Measurements from ENCODE around the gene CAB39L.
"Not testable (repeated sequence)": the region's sequence is repeated elsewhere in the genome, so short reads cannot be mapped to it uniquely, and the experiment has no call there.

The CAB39L gene

DNA sequence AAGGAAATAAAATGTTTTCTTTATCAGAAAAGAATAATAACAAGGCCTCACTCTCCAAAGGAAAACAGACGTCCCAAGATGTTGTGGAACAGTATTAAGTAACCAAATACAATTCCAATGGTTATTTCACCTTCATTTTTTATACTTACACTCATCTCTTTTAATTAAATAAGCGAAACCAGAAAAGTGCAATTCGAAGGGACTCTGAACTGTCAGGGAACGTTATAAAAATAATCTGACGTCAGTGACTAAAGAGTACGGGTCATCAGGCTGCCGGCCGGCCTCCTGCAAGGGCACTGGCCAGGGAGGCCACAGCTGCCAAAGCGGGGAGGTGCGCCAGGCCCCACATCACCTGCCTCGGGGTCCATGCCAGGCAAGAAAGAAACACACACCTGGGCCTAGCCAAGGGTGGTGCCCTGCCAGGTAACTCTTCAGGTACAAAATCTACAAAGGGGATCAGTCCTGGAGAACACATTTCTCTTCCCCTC is 134.9 kb downstream of the CAB39L start:
- DNase-seq (ENCODE audit: low read depth) = no peak

DNA sequence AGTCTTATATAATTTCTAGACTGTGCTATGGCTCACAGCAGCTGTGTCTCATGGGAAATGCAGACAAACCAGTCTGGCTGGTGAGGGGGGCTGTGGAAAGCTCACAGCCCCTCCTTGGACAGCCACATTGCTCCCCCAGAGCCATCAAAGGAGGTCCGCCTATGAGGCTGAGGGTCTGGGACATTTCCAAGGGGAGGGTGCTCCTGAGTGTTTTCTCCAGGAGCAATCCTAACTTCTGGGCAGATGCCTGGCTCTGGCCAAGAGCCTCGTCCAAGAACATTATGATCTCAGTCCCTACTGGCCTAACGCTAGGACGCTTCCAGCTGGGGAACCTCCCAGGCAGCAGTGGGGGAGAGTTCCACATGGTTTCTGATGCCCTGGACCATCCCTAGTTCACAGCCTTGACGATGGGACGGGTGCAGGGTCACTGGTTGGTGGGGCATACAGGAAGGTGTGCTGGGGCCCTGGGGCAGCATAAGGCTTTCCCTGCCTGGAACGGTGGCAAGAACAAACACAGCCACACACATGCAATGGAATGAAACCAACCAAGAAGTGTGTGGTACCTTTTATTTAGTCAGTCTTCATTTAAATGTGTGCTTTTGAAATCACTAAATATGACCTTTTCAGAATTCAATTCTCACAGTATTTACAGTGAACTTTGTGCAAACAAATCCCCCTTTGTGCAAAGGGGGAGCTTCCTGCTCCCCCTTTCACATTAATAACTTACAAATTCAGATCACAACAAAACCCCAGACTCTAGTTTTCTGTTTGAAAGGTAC is 135.6 kb downstream of the CAB39L start:
- DNase-seq (ENCODE audit: low read depth) = no peak

- DNase-seq (ENCODE audit: low read depth) = no peak
Measured at GRCh38 chr13:49307365-49307764, 136.5 kb downstream of the CAB39L start.

- DNase-seq (ENCODE audit: low read depth) = no peak
Measured at GRCh38 chr13:49305792-49306425, 138.0 kb downstream of the CAB39L start.

- no peak for DNase-seq (ENCODE audit: low read depth)
Measured at GRCh38 chr13:49304763-49305700, 138.8 kb downstream of the CAB39L start.

DNA sequence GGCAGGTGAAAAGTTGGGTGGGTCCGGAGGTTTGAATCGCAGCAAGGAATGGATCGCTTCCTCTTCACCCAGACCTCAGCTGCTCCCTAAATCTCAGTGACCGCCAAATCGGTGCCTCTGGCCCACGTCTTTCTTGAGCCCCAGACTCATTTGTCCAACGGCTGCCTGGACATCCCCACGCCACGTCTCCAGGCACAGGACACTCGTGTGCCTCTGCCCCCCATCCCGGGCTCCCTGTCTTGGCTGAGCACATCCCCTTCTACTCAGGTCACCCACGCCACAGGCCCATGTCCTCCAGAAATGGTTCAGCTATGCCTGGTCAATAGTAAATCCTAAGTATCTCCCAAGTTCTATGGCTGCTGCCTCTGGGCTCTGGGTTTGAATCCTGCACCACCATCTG is 139.5 kb downstream of the CAB39L start:
- DNase-seq (ENCODE audit: low read depth) = no peak

DNA sequence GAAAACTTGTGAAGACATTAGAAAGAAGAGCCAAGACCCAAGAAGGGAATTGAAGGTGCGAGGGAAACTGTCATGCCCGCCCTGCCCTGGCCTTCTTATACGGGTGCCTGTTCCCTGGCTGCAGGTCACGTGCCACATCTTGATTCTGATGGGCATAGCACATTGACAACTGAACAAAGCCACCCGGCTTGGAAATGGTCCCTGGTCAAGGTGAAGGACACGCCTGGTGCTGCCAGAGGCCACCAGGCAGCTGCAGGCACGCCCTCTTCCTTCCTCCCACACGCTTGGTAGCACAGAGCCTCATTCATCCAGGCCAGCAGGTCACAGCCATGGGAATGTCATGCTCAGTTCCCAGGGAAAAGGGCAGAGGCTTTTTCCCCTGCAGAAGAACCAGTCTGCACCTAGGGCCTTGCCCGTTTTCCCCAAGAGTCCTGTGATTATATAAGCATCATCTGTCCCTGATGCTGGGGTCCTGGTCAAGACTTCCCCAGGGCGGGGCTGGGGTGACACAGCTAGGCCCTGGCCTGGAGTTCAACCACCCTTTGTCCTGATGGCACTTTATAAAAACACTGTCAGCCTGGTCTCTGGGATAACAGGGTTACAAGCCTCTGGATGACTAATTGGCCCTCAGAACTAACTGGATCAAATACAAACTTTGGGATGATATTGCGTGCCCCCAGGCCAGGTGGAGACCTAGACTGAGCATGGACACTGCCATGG is 140.2 kb downstream of the CAB39L start:
- peak; percentile 13 for DNase-seq (ENCODE audit: low read depth)

- no peak for DNase-seq (ENCODE audit: low read depth)
Measured at GRCh38 chr13:49302817-49303216, 141.0 kb downstream of the CAB39L start.

DNA sequence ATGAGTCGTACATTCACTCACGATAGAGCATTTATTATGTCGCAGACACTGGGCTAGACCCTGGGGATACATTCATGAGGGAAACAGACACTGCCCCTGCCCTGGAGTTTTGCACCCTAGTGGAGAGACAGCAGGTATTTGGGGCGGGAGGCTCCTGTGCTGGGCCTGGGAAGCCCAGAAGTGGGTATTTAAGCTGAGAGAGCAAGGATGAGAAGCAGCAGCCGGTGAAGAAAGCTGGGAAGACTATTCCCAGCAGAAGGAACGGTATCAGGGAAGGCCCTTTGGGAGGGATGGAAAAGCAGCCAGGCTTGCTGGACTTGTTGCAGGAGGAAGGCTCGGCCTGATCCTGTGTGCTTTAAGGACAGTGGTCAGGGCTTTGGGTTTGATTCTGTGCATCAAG is 141.6 kb downstream of the CAB39L start:
- peak; percentile 5 for DNase-seq (ENCODE audit: low read depth)

- DNase-seq (ENCODE audit: low read depth) = peak; percentile 86
Measured at GRCh38 chr13:49300739-49301589, 142.9 kb downstream of the CAB39L start.

DNA sequence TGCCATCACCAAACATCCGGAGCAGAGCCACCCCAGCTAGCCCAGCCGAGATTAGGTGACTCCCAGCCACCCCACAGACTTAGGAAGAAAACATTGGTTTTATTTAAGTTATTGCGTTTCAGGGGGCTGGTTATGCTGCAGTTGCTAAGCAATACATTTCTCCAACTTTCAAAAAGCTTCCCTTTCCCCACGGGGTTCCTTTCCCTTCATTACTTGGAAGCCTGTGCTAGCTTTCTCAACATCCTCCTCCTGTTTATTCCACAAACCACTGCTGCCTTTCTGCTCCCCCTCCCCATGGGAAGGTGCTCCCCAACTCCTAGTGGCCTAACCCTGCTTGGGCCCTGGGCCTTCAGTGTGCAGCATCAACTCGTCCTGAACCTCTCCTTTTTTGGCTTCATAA is 143.6 kb downstream of the CAB39L start:
- no peak for DNase-seq (ENCODE audit: low read depth)

DNA sequence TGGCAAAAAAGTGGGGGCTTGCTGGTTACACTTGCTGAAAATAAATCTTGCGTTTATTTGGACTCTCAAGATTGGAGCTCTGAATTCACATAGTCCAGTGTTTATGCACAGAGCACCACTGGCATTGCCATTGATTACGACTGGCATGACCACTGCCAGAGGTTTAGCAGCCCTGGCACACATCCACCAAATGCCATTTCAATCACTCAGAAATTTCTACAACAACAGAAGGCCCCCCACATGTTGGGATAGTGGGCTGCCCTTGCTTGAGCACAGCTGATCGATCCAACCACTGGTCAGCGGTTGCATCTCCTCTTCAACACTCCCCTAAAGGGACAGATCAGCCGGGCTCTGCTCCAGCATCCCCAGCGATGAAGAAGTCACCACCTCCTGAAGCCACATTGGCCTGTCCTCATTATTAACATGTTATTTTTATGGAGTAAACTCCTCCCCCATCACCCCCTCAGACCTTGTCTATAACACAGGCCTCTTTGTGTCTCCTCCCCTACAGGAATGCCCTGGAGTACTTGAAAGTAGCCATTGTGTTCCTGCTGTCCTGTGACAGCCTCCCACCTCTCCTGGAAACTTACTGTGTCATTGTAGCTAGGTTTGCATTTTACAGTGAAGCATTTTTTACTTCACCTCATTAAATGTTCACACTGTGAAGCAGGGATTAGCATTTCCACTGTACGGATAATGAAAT is 144.8 kb downstream of the CAB39L start:
- DNase-seq (ENCODE audit: low read depth) = no peak

GRCh38 chr13:49298416-49298815 is 145.4 kb downstream of the CAB39L start:
- no peak for DNase-seq (ENCODE audit: low read depth)

DNA sequence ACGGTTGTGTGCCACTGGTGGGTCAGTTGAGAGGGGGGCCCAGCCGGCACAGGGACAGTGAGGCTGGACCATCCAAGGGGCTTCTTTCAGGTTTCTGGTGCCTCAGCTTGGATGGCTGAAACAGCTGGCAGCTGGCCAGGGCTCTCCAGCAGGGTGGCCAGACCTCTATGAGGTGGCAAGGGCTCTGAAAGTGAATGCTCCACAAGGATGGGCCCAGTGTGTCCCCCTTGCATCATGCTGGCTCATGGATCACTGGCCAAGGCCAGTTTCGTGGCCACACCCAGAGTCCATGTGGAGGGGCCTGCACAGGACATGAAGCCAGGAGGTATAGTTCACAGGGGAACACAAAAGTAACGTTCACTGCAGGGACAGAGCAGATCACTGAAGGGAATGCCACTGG is 146.5 kb downstream of the CAB39L start:
- DNase-seq (ENCODE audit: low read depth) = no peak

GRCh38 chr13:49296659-49297058 is 147.2 kb downstream of the CAB39L start:
- DNase-seq (ENCODE audit: low read depth) = no peak

GRCh38 chr13:49295244-49295643 is 148.6 kb downstream of the CAB39L start:
- DNase-seq (ENCODE audit: low read depth) = no peak

DNA sequence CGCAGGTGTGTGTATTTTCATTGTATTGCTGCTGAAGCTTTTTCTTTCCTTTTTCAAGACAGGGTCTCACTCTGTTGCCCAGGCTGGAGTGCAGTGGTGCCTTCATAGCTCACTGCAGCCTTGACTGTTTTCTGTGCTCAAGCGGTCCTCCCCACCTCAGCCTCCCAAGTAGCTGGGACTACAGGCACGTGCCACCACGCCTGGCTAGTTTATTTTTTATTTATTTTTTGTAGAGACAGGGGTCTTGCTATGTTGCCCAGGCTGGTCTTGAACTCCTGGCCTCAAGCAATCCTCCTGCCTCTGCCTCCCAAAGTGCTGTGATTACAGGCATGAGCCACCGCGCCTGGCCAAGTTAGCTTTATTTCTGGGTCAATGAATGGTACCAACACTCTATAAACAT is 149.1 kb downstream of the CAB39L start:
- DNase-seq (ENCODE audit: low read depth) = not testable (repeated sequence)

DNA sequence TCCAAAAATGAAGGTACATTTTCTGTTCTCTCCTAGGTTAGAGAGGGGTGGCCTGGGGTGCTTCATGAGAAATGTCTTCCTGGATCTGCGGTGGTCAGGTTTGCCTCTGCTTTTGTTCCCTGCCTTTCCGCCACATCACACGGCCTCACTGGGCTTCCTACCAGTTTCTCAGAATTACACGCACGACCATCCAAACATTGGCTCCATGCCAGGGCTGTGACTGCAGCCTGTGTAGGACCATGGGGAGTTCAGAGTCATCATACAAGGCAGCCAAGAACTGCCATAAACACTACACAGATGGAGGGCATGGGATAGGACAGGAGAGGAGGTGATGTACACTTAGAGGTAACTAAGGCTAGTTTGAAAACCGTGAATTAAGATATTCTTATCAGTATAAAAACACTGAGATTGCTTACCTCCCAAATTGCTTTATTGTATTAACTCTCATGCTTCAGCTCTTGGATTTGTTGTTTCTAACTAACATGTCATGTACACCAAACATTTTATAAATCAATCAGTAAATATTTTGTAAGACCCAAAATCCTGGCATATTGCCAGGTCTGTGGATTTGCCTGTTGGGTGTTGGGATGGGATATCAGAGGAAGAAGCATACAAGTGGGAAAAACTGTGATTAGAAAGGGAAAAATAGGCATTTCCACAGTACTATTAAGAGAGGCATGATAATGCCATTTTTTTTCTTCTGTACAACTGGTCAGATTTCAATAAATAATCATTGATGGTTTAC is 150.9 kb downstream of the CAB39L start:
- no peak for DNase-seq (ENCODE audit: low read depth)

DNA sequence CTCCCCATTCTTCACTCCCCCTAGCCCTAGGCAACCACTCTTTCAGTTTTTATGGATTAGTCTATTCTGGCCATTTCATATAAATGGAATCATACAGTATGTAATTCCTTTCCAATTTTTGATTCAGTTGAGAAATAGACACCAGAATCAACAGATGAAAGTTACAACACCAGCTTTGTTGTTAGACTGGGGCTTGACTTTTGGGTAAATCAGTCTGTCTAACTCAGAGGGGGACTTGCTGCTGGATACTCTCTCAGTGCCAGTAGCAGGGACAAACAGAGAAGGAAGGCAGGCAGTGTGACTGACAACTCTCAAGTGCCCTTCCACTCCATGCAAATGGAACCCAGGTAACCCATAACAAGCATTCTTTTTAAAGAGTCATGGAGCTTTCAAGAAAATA is 155.4 kb downstream of the CAB39L start:
- DNase-seq (ENCODE audit: low read depth) = no peak

GRCh38 chr13:49287995-49288394 is 155.9 kb downstream of the CAB39L start:
- no peak for DNase-seq (ENCODE audit: low read depth)

All from ELR (cell line).